ENCODE measurements around the gene MAP3K21.

Gene MAP3K21

DNA sequence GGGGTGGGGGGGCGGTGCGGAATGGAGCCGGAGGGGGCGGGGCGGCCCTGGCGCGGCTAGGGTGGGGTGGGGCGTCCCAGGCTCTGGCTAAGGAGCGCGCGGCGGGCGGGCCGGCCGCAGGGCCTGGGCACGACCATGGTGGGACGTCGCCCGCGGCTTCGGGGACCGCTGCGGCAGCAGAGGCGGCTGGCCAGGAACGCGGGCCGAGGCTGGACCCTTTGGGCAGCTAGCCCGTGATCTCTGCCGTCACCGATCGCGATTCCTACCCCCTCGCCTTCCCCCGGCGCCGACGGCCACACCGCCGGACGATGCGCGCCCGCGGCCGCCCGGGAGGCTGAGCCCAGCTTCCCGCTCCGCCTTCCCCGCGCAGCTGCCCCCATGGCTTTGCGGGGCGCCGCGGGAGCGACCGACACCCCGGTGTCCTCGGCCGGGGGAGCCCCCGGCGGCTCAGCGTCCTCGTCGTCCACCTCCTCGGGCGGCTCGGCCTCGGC is at the start of gene MAP3K21:
Gene MAP3K21, plus strand, starts transcription at position 74 of the 491 bp plus-strand sequence. Its CDS starts 305 bp downstream, at position 379.
- DNase-seq (ENCODE audit: low read depth, low spot score), result no peak
- H3K27ac ChIP-seq, result peak within 1 kb of the TSS; percentile 29

DNA sequence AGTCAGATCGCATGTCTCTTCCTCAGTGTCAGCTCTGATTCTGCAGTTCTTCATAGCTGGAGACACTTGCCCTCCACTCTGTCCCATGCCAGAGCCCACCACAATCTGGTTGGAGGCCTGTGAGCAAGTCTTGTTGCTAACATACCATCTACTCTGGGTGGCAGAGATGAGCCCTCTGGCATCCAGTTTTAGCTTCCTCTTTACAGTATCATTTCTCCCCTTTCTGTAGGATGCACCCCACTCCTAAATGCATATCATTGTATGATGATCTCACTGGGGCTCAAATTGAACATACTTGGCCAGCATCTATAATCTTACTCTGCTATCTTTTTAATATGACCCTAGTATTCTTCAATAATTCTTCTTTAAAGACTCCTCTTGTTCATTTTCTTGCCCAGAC is 48.9 kb upstream of the MAP3K21 start:
- no peak overlapping the region for H3K27ac ChIP-seq
- no peak for DNase-seq (ENCODE audit: low read depth, low spot score)

DNA sequence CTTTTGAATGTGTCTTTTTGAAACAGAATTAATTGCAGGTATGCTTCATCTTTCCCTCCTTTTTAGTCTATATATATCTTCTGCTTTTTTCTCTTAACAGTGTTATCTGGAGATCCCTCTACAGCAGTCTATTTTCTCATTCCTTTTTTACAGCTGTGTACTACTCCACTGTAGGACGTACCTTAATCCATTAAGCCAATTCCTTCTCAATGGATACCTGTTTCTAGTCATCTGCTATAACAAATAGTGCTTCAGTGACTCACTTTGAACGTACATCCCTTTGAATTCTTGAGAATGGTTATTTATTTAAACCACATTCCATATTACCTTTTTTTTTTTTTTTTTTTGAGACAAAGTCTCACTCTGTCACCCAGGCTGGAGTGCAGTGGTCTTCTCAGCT is 47.6 kb upstream of the MAP3K21 start:
- no peak overlapping the region for H3K27ac ChIP-seq
- DNase-seq (ENCODE audit: low read depth, low spot score), result no peak

DNA sequence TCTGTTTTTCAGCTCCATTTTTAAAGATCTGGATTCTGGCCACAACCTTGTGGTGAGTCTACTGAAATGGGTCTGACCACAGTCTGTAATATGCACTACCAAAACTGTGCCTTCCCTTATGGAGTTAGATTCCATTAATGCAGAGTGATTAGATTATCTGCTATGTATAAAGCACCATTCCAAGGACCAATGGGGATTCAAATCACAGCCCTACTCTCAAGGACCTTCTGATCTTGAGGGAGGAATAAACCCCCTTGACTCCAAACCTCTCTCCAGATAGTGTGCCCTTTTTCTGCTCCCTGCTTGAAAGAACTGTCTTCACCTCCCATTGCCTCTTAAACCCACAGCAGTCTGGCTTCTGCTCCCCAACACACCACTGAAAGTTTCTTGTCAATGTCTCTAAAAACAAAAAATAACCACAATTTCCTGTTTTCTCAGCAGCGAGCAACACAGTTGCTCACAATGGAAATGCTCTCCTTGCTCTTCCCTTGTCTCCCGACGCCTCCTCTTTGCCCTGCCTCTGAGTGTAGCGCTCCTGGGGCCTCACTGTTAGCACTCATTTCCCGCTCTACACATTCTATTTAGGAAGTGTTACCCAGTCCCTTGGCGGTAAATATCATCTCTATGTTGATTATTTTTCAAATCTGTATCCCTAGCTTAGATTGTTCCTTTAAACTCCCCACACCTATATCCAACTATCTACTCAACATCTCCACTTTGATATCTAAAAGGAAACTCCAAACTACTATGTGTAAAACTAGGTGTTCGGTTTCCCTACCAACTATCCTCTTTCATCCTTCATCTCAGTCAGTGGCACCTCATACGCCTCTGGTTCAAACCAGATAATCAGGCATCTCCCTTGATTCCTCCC is 45.6 kb upstream of the MAP3K21 start:
- no peak overlapping the region for H3K27ac ChIP-seq
- no peak for DNase-seq (ENCODE audit: low read depth, low spot score)

DNA sequence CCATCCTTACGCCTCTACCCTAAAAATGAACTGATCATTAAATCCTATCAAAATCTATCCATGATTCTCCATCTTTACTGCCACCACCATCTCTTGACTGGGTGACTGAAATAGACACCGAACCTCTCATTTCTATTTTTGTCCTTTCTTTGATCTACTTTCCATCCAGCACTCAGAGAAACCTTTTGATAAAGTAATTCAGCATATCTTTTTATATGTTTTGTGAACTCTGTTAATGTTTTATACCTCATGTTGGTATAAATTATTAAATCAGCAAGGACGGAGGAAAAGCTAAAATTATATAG is 45.0 kb upstream of the MAP3K21 start:
- DNase-seq (ENCODE audit: low read depth, low spot score), result no peak
- H3K27ac ChIP-seq, result no peak overlapping the region

DNA sequence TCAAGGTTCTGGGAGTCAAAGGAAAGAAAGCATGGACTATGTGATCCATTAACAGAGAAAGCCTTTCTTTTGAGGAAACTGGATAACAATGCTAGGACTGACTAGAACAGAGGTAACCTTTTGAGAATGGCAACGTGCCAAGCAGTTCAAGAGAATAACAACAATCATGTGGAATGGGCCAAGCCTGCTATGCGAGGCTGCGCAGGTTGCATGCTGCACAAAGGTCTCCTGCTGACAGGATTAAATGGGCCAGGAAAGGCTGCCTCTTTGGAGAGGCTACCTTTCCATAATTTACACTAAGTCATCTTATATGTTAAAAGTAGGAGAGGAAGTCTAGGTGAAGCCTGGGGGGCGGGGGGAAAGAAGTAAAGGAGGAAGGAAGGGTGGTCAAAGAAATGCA is 37.8 kb upstream of the MAP3K21 start:
- H3K27ac ChIP-seq, result no peak overlapping the region
- no peak for DNase-seq (ENCODE audit: low read depth, low spot score)

DNA sequence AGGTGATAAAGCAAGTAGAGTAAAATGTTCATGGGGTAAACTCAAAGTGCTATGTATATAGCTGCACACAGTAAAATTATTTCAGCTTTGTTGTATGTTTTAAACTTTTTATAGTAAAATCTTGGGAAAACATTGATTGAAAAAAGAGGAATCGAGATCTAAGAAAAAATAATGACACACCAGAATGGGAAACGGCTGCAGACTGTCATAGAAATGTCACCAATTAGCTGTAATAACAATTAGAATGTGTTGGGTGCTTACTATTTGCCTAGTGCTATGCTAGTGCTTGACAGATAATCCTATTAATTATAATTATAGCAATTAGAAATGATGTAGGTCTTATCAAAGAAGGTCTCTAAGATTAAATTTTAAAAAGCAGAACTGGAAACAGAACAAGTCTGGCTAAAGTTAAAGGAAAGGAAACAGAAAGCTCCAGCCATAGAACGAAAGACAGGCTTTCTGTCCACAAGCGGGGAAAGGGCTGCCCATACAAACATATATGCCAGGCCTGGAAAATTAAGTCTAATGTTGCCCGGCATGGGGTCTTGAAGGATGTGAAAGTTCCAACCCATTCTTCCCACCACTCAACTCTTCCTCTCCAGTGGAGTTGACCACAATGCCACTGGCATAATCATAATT is 37.0 kb upstream of the MAP3K21 start:
- DNase-seq (ENCODE audit: low read depth, low spot score), result no peak

DNA sequence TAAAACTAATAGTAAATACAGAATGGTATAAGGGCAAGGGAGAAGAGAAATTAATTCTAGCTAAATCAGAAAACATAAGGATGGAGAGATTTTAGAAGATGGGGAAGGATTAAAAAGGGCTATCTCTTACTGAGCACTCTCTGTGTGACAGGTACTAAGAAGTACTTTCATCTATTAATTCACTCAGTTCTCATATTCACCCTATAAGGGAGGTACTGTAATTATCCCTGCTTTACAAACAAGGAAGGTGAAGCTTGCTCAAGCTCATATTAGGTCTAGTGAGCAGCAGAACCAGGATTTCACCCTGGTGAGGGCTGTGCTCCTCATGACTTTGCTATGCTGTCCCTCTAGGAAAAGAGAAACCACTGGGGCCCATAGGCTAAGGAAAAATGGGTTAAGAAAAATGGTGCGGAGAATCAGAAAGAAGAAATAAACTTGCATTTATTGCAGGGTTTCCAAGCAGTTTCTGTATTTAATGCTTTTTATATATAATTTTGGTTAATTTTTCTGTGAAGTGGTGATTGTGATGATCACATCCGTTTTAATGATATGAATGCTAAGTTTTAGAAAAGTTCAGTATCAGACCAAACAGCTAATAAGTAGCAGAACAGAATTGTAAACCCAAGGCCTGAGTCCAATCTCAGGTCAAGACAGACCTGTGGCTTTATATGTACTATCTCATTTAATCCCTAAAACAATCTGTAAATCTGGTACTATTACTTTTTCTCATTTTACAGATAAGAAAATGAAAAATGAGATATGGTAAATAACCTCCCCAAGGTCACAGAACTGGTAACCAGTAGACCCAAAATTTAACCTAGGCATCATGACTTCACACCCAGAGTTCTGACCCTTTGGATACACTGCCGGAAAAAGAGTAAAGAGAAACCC is 33.7 kb upstream of the MAP3K21 start:
- peak overlapping the region; percentile 81 for H3K27ac ChIP-seq
- DNase-seq (ENCODE audit: low read depth, low spot score), result no peak

More for the DNA sequence above, 37.0 kb upstream of the MAP3K21 start:
- H3K27ac ChIP-seq, result no peak overlapping the region

DNA sequence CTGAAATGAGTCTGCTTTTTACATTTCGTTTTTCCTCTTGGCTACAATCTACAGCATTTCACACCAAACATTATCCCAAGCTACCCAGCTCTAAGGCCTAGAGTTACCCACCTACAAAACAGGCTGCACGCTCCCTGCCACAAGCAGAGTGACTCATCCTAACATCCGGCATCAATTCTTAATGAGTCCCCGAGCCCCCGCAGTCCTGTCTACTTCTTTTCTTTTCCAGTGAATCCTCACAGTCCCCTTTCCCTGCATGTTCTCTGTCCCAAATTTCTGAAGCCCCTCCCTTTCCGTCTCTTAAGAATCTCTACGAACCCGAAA is 32.6 kb upstream of the MAP3K21 start:
- peak overlapping the region; percentile 81 for H3K27ac ChIP-seq
- DNase-seq (ENCODE audit: low read depth, low spot score), result peak; percentile 16

DNA sequence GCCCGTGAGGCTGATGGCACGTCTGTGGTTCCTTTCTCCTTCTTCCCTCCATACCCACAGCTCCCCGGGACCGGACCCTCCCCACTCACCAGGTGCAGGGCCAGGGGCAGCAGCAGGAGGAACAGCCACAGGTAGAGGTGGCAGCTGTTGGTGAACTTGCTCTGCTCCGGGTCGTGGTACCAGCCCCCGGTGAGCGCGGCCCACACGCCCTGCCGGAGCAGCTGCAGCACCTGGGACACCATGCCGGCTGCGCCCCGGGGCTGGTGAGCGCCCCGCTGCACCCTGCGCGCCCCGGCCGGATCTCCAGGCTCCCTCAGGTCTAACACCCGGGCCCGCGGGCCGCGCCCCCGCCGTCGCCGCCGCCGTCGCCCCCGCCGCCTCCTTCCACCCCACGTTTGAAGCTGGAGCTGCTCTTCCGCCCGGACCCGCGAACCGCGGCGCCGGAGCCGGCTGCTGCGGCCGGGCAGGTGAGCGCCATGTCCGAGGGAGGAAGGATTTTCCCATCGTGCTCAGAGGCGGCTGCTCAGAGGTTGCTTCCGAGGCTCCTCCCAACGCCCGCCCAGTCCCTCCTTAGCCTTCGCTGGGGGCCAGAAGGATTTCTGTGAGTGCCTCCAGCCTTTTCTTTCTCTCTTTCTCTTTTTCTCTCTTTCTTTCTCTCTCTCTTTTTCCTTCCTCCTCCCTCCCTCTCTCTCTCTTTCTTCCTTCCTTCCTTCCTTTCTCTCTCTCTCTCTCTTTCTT is 32.1 kb upstream of the MAP3K21 start, which contains the start of gene PCNX2:
Gene PCNX2, minus strand, starts transcription at position 489 of the 738 bp plus-strand sequence. Its CDS starts 247 bp downstream, at position 242.
- DNase-seq (ENCODE audit: low read depth, low spot score), result peak; percentile 12
- peak within 1 kb of the TSS; percentile 81 for H3K27ac ChIP-seq

DNA sequence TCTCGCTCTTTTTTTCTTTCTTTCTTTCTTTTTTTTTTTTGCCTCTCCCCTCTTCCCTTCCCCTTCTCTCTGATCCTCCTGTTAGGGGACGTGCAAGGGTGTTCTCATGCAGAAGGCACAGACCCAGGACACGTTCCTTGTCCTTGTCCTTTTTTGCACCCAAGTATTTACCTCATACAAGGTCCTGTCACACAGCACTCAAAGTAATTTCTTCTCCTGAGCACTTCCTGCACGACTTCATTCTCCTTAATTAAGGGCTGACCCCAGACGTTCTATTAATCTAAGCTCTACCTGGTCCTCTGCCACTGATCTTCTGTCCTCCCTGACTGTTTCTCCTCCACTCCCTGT is 31.6 kb upstream of the MAP3K21 start:
- DNase-seq (ENCODE audit: low read depth, low spot score), result no peak
- H3K27ac ChIP-seq, result peak overlapping the region; percentile 81

DNA sequence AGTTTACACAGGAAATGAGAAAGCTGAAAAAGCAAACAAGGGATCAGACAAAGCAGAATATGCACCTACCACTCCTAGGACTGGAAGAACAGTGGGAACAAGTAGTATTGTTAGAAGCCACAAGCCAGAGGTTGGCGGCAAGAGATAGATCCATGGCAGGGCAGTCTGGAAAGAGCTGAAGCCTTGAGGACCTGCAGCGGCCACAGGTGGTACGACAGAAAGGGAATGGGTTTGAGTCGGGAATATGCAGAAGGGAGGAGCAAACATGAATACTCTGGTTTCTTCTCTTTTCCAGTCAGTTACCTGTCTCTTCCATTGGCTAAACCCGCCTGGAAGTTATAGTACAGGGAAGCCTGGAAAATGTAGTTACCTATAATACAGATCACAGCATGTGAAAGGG is 28.1 kb upstream of the MAP3K21 start:
- H3K27ac ChIP-seq, result no peak overlapping the region
- no peak for DNase-seq (ENCODE audit: low read depth, low spot score)

DNA sequence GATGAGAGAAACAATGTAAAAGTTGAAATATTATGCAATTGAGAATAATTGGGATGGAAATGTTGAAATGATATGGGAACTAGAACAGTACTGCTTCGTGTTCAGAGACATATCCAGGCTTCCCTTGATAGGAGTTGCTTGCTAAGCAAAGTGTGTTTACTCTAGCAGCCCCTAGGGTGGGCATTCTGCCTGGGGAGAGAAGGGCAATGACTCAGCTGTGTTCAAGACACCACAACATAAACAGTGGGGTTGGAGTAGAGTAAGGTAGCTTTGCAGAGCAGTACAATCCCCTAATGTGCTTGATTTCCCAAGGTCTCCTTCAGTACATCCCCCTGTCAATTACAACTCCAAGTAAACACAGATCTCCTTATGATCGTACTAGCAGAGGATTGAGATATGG is 27.2 kb upstream of the MAP3K21 start:
- no peak for DNase-seq (ENCODE audit: low read depth, low spot score)
- no peak overlapping the region for H3K27ac ChIP-seq

DNA sequence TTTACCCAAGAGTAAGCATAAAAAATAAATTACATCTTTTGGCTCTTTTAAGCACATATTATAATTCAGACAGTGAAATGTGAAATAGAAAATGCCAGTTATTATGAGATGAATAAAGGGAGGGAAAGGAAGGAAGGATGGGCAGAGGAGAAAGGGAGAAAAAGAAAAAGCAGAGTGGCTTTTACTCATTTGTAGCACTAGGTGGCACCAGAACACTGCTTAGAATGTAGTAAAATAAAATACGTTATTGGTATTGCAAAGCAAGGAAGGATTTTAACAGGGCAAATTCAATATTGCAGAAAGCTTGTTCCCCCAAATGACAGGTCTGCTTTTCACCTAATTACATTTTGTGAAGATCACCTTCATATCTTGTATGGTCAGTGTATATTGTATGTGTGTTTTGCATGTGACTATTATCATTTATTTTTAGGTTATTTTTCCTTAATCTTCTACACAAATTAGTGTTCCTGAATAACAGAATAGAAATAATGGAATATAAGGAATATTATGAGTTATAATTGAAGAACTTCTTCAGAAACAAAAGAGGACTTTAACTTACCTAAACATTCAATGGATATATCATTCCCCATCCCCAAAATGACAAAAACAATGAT is 22.9 kb upstream of the MAP3K21 start:
- DNase-seq (ENCODE audit: low read depth, low spot score), result no peak
- no peak overlapping the region for H3K27ac ChIP-seq

DNA sequence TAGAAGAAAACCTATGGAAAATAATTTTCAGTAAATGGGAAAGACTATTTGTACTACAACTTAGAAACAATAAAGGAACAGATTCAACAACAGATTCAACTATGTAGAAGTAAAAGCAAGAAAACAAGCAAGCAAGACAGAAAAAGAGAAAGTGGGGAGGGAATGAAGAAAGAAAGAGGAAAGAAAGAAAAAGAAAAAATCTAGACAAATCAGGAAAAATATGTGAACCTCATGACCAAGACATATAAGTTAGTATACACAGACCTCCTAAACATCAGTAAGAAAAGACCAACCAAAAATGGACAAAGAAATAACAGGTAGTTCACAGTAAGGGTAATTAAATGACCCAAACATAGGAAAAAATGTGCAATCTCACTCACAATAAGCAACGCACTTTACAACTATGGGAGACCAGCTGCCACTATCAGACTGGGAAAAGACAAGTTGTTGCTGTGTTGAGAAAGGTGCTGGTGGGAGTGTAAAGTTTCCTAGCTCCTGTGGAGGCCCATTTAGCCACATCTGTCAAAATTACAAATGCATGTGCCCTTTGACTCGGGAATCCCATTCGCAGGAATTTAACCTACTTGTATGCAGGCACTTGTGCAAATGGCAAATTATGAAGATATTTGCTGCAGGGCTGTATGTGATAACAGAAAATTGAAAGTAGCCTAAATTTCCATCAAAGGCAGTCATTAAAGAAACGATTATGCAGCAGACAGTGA is 13.9 kb upstream of the MAP3K21 start:
- DNase-seq (ENCODE audit: low read depth, low spot score), result no peak
- H3K27ac ChIP-seq, result no peak overlapping the region

DNA sequence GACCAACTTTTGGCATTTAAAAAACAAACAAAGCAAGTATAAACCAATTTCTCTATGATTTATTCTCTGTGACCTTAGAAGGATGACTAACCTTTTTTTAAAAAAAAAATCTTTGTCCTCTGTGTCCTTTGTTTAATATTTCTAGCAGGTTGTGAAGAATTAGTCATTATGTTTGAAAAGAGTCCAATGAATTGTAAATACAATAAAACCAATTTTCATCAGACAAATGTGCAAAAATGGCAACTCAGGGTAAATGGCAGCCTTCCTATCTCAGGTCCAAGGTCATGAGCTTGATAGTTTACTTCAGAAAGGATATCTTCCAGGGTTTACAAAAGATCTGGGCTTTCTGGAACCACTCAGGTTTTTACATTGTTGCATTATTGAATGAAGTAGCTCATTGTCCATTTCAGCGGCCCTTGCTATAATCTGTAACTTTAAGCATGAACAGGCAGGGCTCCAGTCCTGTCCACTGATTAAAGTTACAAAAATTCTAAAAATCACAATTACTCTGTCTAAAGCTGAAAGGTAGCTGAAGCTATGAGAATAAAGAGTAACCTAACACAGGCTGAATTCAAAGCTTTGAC is 11.7 kb upstream of the MAP3K21 start:
- no peak overlapping the region for H3K27ac ChIP-seq
- no peak for DNase-seq (ENCODE audit: low read depth, low spot score)

DNA sequence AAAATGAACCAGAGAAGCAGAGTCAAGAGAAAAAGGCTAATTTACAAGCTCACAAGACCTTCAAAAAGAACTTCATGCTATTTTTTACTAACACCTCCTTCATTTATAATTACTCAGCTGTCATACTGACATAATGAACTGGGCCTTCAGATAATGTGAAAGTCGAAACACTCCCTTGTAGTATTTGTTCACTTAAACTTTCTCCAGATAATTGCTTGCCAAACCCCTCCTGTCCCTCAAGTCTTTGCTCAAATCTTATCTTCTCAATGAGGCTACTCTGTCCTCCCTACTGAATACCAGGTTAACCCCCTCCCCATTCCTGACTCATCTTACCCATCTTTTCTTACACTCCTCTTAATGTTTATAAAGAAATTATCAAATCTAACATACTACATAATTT is 11.1 kb upstream of the MAP3K21 start:
- DNase-seq (ENCODE audit: low read depth, low spot score), result no peak
- no peak overlapping the region for H3K27ac ChIP-seq

DNA sequence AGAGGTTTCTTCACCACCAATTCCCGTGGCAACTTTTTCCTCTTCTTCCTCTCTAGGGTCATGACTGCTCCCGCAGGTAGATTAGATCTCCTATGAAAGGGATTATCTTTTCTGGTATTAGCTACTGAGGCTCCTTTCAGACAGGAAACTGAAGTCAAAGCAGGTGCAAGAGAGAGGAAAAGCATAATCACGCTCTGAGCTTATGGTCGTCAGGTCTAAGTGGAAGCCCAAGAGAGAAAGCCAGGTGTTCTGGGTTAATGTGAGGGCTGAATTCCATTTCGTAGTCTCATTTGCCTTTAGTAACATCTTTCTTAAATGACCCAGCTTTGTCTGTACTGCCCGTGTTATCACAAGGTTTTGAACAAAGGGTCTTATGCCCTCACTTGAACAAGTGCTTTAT is 8.3 kb upstream of the MAP3K21 start:
- no peak for DNase-seq (ENCODE audit: low read depth, low spot score)
- H3K27ac ChIP-seq, result no peak overlapping the region

DNA sequence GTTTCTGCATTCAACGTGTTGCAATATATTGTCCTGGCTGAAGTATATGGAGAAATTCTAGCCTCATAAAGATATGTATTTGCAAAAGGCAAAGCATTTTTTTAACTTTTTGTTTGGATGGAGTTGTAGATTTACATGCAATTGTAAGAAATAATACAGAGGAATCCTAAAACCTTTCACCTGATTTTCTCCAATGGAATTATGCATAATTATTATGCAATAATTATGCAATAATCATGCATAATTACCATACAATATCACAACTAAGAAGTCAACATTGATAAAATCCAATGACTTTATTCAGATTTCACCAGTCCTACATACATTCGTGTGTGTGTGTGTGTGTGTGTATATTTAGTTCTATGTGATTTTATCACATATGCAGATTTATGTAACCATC is 7.5 kb upstream of the MAP3K21 start:
- no peak for DNase-seq (ENCODE audit: low read depth, low spot score)
- no peak overlapping the region for H3K27ac ChIP-seq

Data from epithelial cell of prostate (primary cell).